Kidney (tissue), 22 donors: ENCODE data around the gene TSPOAP1. TPM values are rescaled to one million over a fixed set of nuclear protein-coding genes. Genes with fewer than 3 reads are reported as not detected.

Experiments used
- DNase-seq, 5 donors: peaks; one replicate each; pipeline ENCODE4 v3.0.0-alpha.2; 2013 to 2020
- FAIRE-seq: peaks from 2 replicates; lab custom pipeline; 2012; peaks lifted over from hg19 to GRCh38; lab: Jason Lieb, UNC
- H3K27ac ChIP-seq, 2 donors: one replicate each; pipeline ENCODE4 v1.7.0; 2013; ENCODE audit warnings: low read depth in 2 of 2, low read length in 2 of 2, inconsistent platforms in 1 of 2
- H3K27me3 ChIP-seq: one replicate; pipeline ENCODE4 v1.7.1; 2013; ENCODE audit warnings: low read length, inconsistent platforms; ENCODE audit not compliant: control insufficient read depth, insufficient read depth
- H3K36me3 ChIP-seq, 3 donors: one replicate each; pipeline versions ENCODE4 v1.7.0 to v1.7.1; 2013; ENCODE audit warnings: low read length in 3 of 3, control low read depth in 1 of 3, inconsistent platforms in 1 of 3; ENCODE audit not compliant: insufficient read depth in 3 of 3, control insufficient read depth in 2 of 3
- H3K4me1 ChIP-seq, 3 donors: one replicate each; pipeline versions ENCODE4 v1.7.0 to v1.7.1; 2013; ENCODE audit warnings: low read length in 3 of 3, inconsistent platforms in 1 of 3, low read depth in 1 of 3; ENCODE audit not compliant: control insufficient read depth in 2 of 3, insufficient read depth in 2 of 3
- H3K4me3 ChIP-seq, 3 donors: one replicate each; pipeline versions ENCODE4 v1.7.0 to v1.8.1; 2013; ENCODE audit warnings: low read length in 3 of 3, control low read depth in 1 of 3, inconsistent platforms in 1 of 3
- H3K9ac ChIP-seq, 3 donors: one replicate each; pipeline versions ENCODE4 v1.7.0 to v1.7.1; 2013; ENCODE audit warnings: low read length in 3 of 3, control low read depth in 1 of 3, inconsistent platforms in 1 of 3
- H3K9me3 ChIP-seq, 3 donors: one replicate each; pipeline versions ENCODE4 v1.7.0 to v1.7.1; 2013; ENCODE audit warnings: low read length in 3 of 3, control low read depth in 1 of 3, inconsistent platforms in 1 of 3; ENCODE audit not compliant: control insufficient read depth in 2 of 3, insufficient read depth in 1 of 3
- intact Hi-C: fragments of 100-400 bp; cut with DNase I; formaldehyde crosslinking; loops from one replicate; pipeline ENCODE4 v1.11.1; 2022
- long read RNA-seq, 10 donors: library from polyadenylated mRNA in 1 of 10; unstranded in 1 of 10; transcript quantifications; one replicate each; pipeline ENCODE4 v2.0.0 and lab custom pipeline, GENCODE V29; 2021 to 2026
- polyA plus RNA-seq: library from polyadenylated mRNA; stranded (reverse); fragments of 350-450 nt; fragmentation: Illumina TruSeq; extraction: RNeasy Lipid Tissue Mini Kit (QIAGEN cat#74804); gene quantifications from one replicate; pipeline ENCODE4 v1.2.3, GENCODE V29; 2014; ENCODE audit warnings: low read depth, low replicate concordance; ENCODE audit not compliant: insufficient read depth
- total RNA-seq: library from RNA; stranded (reverse); fragmentation: NEBNext Ultra II Directional; extraction: Animal tissue kit (Norgen Biotek cat#: 25700); gene quantifications from one replicate; pipeline ENCODE4 v1.2.1, GENCODE V29; 2021
- TF ChIP-seq, protein P1 (sequence below): IDR thresholded peaks from 3 replicates; pipeline ENCODE4 v1.5.1; 2012; ENCODE audit warnings: mild to moderate bottlenecking, moderate library complexity, borderline replicate concordance; ENCODE audit not compliant: insufficient read depth; ENCODE audit errors: extremely low read depth
- donor health status: control.
- donor health status: control.
- donor health status: control.
- donor health status: control.
- donor health status: control.
- donor health status: DM: yes; HTN: yes; CAD: no.
- donor health status: Normal renal cell carcinoma (clear cell type).

The TSPOAP1 gene, protein sequence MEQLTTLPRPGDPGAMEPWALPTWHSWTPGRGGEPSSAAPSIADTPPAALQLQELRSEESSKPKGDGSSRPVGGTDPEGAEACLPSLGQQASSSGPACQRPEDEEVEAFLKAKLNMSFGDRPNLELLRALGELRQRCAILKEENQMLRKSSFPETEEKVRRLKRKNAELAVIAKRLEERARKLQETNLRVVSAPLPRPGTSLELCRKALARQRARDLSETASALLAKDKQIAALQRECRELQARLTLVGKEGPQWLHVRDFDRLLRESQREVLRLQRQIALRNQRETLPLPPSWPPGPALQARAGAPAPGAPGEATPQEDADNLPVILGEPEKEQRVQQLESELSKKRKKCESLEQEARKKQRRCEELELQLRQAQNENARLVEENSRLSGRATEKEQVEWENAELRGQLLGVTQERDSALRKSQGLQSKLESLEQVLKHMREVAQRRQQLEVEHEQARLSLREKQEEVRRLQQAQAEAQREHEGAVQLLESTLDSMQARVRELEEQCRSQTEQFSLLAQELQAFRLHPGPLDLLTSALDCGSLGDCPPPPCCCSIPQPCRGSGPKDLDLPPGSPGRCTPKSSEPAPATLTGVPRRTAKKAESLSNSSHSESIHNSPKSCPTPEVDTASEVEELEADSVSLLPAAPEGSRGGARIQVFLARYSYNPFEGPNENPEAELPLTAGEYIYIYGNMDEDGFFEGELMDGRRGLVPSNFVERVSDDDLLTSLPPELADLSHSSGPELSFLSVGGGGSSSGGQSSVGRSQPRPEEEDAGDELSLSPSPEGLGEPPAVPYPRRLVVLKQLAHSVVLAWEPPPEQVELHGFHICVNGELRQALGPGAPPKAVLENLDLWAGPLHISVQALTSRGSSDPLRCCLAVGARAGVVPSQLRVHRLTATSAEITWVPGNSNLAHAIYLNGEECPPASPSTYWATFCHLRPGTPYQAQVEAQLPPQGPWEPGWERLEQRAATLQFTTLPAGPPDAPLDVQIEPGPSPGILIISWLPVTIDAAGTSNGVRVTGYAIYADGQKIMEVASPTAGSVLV (N-terminal part only)
- total RNA-seq (30.6 TPM), polyA plus RNA-seq (12.5 TPM)
- long read RNA-seq, donor 1, full-length matches to known transcripts: 3 of 3 reads
- long read RNA-seq, donor 1, partial matches to known transcripts: 0 of 3 reads
- long read RNA-seq, donor 1, other reads (novel, unspliced or antisense): 0 of 3 reads
- long read RNA-seq, donor 2, full-length matches to known transcripts: 4 of 4 reads
- long read RNA-seq, donor 2, partial matches to known transcripts: 0 of 4 reads
- long read RNA-seq, donor 2, other reads (novel, unspliced or antisense): 0 of 4 reads
- long read RNA-seq, donor 3, full-length matches to known transcripts: 3 of 3 reads
- long read RNA-seq, donor 3, partial matches to known transcripts: 0 of 3 reads
- long read RNA-seq, donor 3, other reads (novel, unspliced or antisense): 0 of 3 reads
- long read RNA-seq, donor 4, full-length matches to known transcripts: 2 of 2 reads
- long read RNA-seq, donor 4, partial matches to known transcripts: 0 of 2 reads
- long read RNA-seq, donor 4, other reads (novel, unspliced or antisense): 0 of 2 reads
- long read RNA-seq, donor 5: 0 reads
- long read RNA-seq, donor 6, full-length matches to known transcripts: 1 of 1 reads
- long read RNA-seq, donor 6, partial matches to known transcripts: 0 of 1 reads
- long read RNA-seq, donor 6, other reads (novel, unspliced or antisense): 0 of 1 reads
- long read RNA-seq, donor 7, full-length matches to known transcripts: 6 of 36 reads
- long read RNA-seq, donor 7, partial matches to known transcripts: 10 of 36 reads
- long read RNA-seq, donor 7, other reads (novel, unspliced or antisense): 20 of 36 reads
- long read RNA-seq, donor 8, full-length matches to known transcripts: 2 of 2 reads
- long read RNA-seq, donor 8, partial matches to known transcripts: 0 of 2 reads
- long read RNA-seq, donor 8, other reads (novel, unspliced or antisense): 0 of 2 reads
- long read RNA-seq, donor 9: 0 reads
- long read RNA-seq, donor 10, full-length matches to known transcripts: 2 of 2 reads
- long read RNA-seq, donor 10, partial matches to known transcripts: 0 of 2 reads
- long read RNA-seq, donor 10, other reads (novel, unspliced or antisense): 0 of 2 reads

DNA sequence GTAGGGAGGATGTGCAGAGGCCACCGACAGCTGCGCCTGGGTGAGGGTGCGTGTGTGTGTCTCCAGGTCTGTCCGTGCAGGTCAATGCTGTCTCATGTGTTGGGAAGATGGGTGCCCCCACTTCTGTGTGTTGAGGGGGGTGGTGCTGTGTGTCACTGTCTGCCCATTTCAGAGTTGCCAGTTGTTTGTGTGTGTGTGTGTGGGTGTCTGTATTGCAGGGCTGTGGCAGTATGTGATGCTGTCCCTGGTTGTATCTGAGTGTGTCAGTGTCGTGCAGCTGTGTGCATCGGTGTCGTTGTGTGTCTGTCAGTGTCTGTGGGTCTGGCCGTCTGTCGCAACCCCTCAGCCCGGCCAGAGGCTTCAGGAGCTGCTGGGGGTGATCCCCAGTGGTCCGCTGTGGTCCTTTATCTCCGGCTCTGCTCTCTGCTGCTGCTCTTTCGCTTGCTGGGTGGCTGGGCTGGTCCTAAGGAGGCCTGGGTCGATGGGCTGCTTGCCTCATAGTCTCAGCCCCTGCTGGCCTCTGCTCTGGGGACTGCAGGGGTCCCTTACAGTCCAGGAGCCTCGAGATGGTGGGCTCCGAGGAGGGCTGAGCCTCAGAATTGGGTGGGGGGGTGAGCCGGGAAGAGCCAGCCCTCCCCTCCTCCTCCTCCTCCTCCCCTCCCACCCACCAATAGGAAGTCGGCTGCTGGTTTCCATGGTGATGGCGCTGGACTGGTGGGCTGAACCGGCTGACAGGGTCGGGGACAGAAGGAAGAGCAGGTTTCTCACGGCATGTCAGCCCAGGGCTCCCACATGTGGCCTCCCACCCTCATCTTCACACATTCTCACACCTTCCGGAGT, at the start of gene TSPOAP1:
TSPOAP1 (minus strand) TSS at position 601 of the 840 bp plus-strand sequence. CDS start 875 bp downstream, outside the sequence.
- Histone ChIP-seq H3K27me3 (no peaks in the 10 kb centered on the region), H3K9me3 (no peaks in the 10 kb centered on the region), H3K4me1 (peaks cover 0 to 9% (median 0%) of the 10 kb centered on the region in 3 donors), H3K9ac (no peak within 1 kb of the TSS), H3K27ac (no peak within 1 kb of the TSS), H3K4me3 (peak within 1 kb of the TSS in 1 of 3 donors; percentile 20), H3K36me3 (no peaks in the 10 kb centered on the region)
- DNase-seq: peak; percentile 76 to 88 (median 82)
- intact Hi-C loops: no loop called here
- FAIRE-seq: no peak
- TF ChIP-seq, protein P1, sequence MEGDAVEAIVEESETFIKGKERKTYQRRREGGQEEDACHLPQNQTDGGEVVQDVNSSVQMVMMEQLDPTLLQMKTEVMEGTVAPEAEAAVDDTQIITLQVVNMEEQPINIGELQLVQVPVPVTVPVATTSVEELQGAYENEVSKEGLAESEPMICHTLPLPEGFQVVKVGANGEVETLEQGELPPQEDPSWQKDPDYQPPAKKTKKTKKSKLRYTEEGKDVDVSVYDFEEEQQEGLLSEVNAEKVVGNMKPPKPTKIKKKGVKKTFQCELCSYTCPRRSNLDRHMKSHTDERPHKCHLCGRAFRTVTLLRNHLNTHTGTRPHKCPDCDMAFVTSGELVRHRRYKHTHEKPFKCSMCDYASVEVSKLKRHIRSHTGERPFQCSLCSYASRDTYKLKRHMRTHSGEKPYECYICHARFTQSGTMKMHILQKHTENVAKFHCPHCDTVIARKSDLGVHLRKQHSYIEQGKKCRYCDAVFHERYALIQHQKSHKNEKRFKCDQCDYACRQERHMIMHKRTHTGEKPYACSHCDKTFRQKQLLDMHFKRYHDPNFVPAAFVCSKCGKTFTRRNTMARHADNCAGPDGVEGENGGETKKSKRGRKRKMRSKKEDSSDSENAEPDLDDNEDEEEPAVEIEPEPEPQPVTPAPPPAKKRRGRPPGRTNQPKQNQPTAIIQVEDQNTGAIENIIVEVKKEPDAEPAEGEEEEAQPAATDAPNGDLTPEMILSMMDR: no peak

DNA sequence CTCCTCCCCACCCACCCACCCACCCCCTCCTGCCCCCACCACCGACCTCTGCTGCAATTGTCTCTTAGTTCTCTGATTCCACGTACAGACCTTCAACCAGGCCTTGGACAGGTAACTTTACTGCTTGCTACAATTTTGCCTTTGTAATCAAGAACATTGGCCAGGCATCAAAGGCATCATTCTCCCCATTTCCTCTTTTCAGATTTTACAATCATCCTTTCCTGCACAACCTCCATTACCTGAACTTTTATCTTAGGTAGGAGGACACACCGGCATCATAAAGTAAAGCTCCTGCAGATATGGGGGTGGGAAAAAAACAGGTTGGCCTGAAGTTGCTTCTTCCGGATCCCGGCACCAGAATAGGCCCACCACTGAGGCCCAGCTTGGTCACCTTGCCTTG, 49.1 kb upstream of the TSPOAP1 start:
- intact Hi-C loops: no loop called here
- peaks cover 12 to 44% (median 36%) of the 10 kb centered on the region in 3 donors for H3K4me1 ChIP-seq
- no peak overlapping the region for H3K4me3 ChIP-seq
- H3K9ac ChIP-seq: no peak overlapping the region
- FAIRE-seq (no peak), DNase-seq (no peak)
- no peaks in the 10 kb centered on the region for H3K9me3 ChIP-seq
- H3K36me3 ChIP-seq: no peaks in the 10 kb centered on the region
- H3K27me3 ChIP-seq: no peaks in the 10 kb centered on the region
- TF ChIP-seq, protein P1: no peak
- H3K27ac ChIP-seq: no peak overlapping the region
